ENCODE measurements around the gene SLC35D1.

GRCh38 chr1:67061266-67061665 lies 7.3 kb upstream of the SLC35D1 start:
- TF ChIP-seq, protein P1, sequence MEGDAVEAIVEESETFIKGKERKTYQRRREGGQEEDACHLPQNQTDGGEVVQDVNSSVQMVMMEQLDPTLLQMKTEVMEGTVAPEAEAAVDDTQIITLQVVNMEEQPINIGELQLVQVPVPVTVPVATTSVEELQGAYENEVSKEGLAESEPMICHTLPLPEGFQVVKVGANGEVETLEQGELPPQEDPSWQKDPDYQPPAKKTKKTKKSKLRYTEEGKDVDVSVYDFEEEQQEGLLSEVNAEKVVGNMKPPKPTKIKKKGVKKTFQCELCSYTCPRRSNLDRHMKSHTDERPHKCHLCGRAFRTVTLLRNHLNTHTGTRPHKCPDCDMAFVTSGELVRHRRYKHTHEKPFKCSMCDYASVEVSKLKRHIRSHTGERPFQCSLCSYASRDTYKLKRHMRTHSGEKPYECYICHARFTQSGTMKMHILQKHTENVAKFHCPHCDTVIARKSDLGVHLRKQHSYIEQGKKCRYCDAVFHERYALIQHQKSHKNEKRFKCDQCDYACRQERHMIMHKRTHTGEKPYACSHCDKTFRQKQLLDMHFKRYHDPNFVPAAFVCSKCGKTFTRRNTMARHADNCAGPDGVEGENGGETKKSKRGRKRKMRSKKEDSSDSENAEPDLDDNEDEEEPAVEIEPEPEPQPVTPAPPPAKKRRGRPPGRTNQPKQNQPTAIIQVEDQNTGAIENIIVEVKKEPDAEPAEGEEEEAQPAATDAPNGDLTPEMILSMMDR (IDR thresholded peaks at IDR 0.05 in 4 of 5, conservative IDR thresholded peaks at IDR 0.05 in 1 of 5), result no peak
- TF ChIP-seq POLR2A (IDR thresholded peaks at IDR 0.05), result no peak

Data from gastrocnemius medialis (tissue), 4 donors.